ENCODE results near the gene CEP70.

- TF ChIP-seq CTCF (IDR thresholded peaks at IDR 0.05) (no peak), EP300 (IDR thresholded peaks at IDR 0.05) (no peak), POLR2A (IDR thresholded peaks at IDR 0.05) (no peak)
These were observed 51.1 kb downstream of the CEP70 start for GRCh38 chr3:138542977-138543376.

All from gastroesophageal sphincter (tissue), 3 donors.